ENCODE results near the gene MAFB. TPM values are rescaled to one million over a fixed set of nuclear protein-coding genes. Genes with fewer than 3 reads are reported as not detected.

The MAFB gene
- total and polyA plus RNA-seq, 9 of the 15 experiments (the other 6 are each of a cell fraction or from before 2014, with no cell fraction given) = 0.04 TPM; not detected in 8

DNA sequence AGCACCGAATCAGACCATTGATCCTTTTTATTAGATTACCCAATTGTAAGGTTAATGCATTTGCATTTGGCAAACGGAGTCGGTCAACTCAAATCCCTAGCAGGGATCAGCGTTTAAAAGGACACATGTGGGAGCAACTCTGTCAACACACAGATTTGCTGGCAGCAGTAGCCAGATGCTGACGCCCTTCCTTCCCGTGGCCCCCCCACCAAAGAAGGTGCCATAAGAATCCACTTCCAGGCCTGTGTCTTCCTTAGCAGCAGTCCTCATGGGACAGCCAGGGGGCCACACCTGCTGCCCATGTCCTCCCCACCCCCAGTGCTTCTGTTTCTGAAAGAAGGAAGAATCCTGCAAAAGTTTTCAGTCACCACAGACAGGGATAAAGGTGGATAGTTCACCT, 24.5 kb upstream of the MAFB start (continued):
- TF ChIP-seq ZNF639 (CRISPR knock-in tag; conservative IDR thresholded peaks at IDR 0.05 in 1 of 2, IDR thresholded peaks at IDR 0.05 in 1 of 2) = no peak
- TF ChIP-seq GATA2 (CRISPR knock-in tag; IDR thresholded peaks at IDR 0.05) = no peak
- TF ChIP-seq ATF2 (CRISPR knock-in tag; IDR thresholded peaks at IDR 0.05) = no peak
- TF ChIP-seq NFE2 (IDR thresholded peaks at IDR 0.05; ENCODE audit: low read depth) = no peak
- TF ChIP-seq PHTF2 (CRISPR knock-in tag; IDR thresholded peaks at IDR 0.05) = no peak
- TF ChIP-seq FOXJ3 (CRISPR knock-in tag; IDR thresholded peaks at IDR 0.05) = no peak

DNA sequence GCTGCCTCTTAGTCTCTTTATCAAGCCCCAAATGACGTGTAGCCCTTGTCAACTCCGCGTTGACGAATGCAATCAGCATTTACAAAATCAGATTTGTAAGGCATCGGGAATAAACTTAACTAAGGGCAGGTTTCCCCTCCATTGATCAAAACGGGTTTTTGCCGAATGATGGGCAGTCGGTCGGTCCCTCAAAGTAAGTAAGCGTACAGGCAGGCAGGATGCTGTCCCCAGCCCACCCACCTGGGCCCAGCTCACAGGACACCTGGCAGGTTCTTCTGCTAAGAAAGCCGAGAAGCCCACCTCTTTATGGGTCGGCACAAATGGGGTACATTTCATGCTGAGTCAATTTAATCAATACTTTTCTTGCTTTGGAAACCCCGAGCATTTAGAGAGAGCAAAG, 22.0 kb upstream of the MAFB start:
- no peak overlapping the region for H2AFZ ChIP-seq (ENCODE audit: low read depth, low read length)
- no TSS peak for BruUV-seq (replicated peaks)
- no peaks in the 10 kb centered on the region for H3K9me3 ChIP-seq (replicated peaks; ENCODE audit: control insufficient read depth, insufficient read depth, low read depth, low read length)
- H3K27ac ChIP-seq (ENCODE audit: extremely low read depth, low read depth, low read length) = no peak overlapping the region
- WGBS (ENCODE audit: insufficient coverage, low coverage, missing lambda C conversion rate) = under 1% methylated on average over 13 of the region's 13 CpGs
- H3K36me3 ChIP-seq (ENCODE audit: control insufficient read depth, insufficient read depth, low read length) = no peaks in the 10 kb centered on the region
- ATAC-seq = no peak
- H3K27me3 ChIP-seq (ENCODE audit: control insufficient read depth in 2 of 2, insufficient read depth in 2 of 2, low read length in 2 of 2) = peaks cover 27 to 33% of the 10 kb centered on the region in 2 experiments
- no peak overlapping the region for H3K9ac ChIP-seq (ENCODE audit: insufficient read depth in 1 of 2, low read depth in 2 of 2, low read length in 2 of 2)
- FAIRE-seq = no peak
- no peak overlapping the region for H3K4me3 ChIP-seq
- no peaks in the 10 kb centered on the region for H3K9me1 ChIP-seq (ENCODE audit: control insufficient read depth, insufficient read depth, low read length)
- DNase-seq (ENCODE audit: extremely low read depth in 1 of 4, low spot score in 3 of 4) = no peak
- no peak overlapping the region for H3K4me2 ChIP-seq (ENCODE audit: insufficient read depth, low read length)
- H3K79me2 ChIP-seq (ENCODE audit: control insufficient read depth, insufficient read depth, low read length) = no peaks in the 10 kb centered on the region
- no peaks in the 10 kb centered on the region for H3K4me1 ChIP-seq (replicated peaks in 1 of 2; ENCODE audit: control insufficient read depth in 2 of 2, insufficient read depth in 2 of 2, low read length in 2 of 2)
- POLR2A ChIA-PET = interaction anchor here (0.6 kb wide), 1 partner anchor 33 kb away, joined by 3 read pairs; no protein-coding TSS in a partner anchor
- CTCF ChIA-PET (ENCODE audit: low intra/inter-chr PET ratio) = no interaction called here
- H4K20me1 ChIP-seq (replicated peaks; ENCODE audit: control insufficient read depth, insufficient read depth, low read length) = no peaks in the 10 kb centered on the region
- TF ChIP-seq ZFP36 (IDR thresholded peaks at IDR 0.05; ENCODE audit: low read depth, low read length, partially characterized antibody) (no peak), MEIS2 (IDR thresholded peaks at IDR 0.05; ENCODE audit: partially characterized antibody) (no peak), ZNF140 (CRISPR knock-in tag; IDR thresholded peaks at IDR 0.05) (no peak)
- in situ Hi-C loops (cut with MboI) = no loop called here
- intact Hi-C loops (cut with micrococcal nuclease) = no loop called here
